ENCODE measurements around the gene KLHL22.

DNA sequence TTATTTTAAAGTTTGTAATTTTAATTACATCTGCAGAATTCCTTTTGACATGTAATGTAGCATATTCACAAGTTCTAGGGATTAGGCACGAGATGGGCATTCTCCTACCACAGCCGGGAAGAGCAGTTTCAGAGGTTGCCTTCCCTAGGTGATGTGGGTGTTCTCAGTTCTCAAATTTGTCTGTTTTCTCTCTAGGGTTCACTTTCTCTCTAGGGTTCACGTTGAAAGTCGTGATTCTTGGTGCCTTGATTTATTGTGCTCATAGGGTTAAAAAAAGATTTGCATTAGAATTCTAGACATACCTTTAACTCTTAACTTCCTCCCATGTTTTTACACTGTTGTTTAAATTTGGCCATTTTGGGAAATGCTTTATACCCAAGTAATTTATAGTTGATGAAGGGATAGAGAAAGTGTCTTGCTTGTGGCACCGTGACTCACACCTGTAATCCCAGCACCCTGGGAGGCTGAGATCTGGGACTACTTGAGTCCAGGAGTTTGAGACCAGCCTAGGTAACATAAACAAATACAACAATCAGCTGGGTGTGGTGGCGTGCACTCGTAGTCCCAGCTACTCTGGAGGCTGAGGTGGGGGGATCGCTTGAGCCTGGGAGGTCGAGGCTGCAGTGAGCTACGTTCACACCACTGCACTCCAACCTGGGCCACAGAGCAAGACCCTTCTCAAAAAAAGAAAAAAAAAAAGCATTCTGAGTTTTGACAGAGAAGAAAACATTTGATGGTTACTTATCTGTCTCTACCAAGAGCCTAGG lies 15.4 kb upstream of the KLHL22 start:
- TF ChIP-seq, protein P1, sequence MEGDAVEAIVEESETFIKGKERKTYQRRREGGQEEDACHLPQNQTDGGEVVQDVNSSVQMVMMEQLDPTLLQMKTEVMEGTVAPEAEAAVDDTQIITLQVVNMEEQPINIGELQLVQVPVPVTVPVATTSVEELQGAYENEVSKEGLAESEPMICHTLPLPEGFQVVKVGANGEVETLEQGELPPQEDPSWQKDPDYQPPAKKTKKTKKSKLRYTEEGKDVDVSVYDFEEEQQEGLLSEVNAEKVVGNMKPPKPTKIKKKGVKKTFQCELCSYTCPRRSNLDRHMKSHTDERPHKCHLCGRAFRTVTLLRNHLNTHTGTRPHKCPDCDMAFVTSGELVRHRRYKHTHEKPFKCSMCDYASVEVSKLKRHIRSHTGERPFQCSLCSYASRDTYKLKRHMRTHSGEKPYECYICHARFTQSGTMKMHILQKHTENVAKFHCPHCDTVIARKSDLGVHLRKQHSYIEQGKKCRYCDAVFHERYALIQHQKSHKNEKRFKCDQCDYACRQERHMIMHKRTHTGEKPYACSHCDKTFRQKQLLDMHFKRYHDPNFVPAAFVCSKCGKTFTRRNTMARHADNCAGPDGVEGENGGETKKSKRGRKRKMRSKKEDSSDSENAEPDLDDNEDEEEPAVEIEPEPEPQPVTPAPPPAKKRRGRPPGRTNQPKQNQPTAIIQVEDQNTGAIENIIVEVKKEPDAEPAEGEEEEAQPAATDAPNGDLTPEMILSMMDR (conservative IDR thresholded peaks at IDR 0.05 in 1 of 2, IDR thresholded peaks at IDR 0.05 in 1 of 2; ENCODE audit: low read depth in 1 of 2, low read length in 2 of 2) = no peak
- no peak for TF ChIP-seq EZH2 (IDR thresholded peaks at IDR 0.05; ENCODE audit: low read length, missing control alignments)
